CD8-positive, alpha-beta memory T cell (primary cell): ENCODE results near the gene ITPR2. TPM values are rescaled to one million over a fixed set of nuclear protein-coding genes. Genes with fewer than 3 reads are reported as not detected.

Experiments
- CTCF ChIA-PET: fragments of 350-600 bp; sonication (Branson Sonifier 250); formaldehyde crosslinking; loops from one replicate; lab custom pipeline; 2021; ENCODE audit warnings: antibody characterized with exemption; lab: Charles Lee
- POLR2A ChIA-PET: fragments of 350-600 bp; sonication (Branson Sonifier 250); formaldehyde crosslinking; loops from one replicate; lab custom pipeline; 2021; ENCODE audit warnings: antibody characterized with exemption; lab: Charles Lee
- DNase-seq, 5 donors: peaks; one replicate each; pipeline versions ENCODE4 v3.0.0 to v3.0.0-alpha.2; 2020 to 2022; ENCODE audit warnings: mixed read lengths in 1 of 5
- H3K27ac ChIP-seq: one replicate; pipeline ENCODE4 v1.7.0; 2013; ENCODE audit warnings: low read depth, mild to moderate bottlenecking, low read length, moderate library complexity
- H3K27me3 ChIP-seq: 2 replicates; pipeline ENCODE4 v1.7.0; 2013; ENCODE audit warnings: low read length, mild to moderate bottlenecking; ENCODE audit not compliant: insufficient read depth, poor library complexity, severe bottlenecking
- H3K36me3 ChIP-seq: 2 replicates; pipeline ENCODE4 v1.7.0; 2013; ENCODE audit warnings: mild to moderate bottlenecking, low read length, moderate library complexity; ENCODE audit not compliant: insufficient read depth
- H3K4me1 ChIP-seq: 2 replicates; pipeline ENCODE4 v1.7.0; 2013; ENCODE audit warnings: mild to moderate bottlenecking, low read length, moderate library complexity; ENCODE audit not compliant: insufficient read depth
- H3K4me3 ChIP-seq: 2 replicates; pipeline ENCODE4 v1.7.0; 2013; ENCODE audit warnings: mild to moderate bottlenecking, low read length
- H3K9me3 ChIP-seq: 2 replicates; pipeline ENCODE4 v1.7.0; 2013; ENCODE audit warnings: mild to moderate bottlenecking, low read length
- H3K27ac Mint-ChIP-seq, 8 donors: one replicate each; pipeline ENCODE4 v1.8.0; 2020 to 2021; ENCODE audit warnings: mixed read lengths in 8 of 8, mild to moderate bottlenecking in 6 of 8, inconsistent platforms in 3 of 8, moderate library complexity in 3 of 8
- H3K27me3 Mint-ChIP-seq, 2 donors: one replicate each; pipeline ENCODE4 v1.8.0; 2020 to 2021; ENCODE audit warnings: mixed read lengths in 2 of 2, mild to moderate bottlenecking in 1 of 2, moderate library complexity in 1 of 2
- H3K36me3 Mint-ChIP-seq, 3 donors: one replicate each; pipeline ENCODE4 v1.8.0; 2020 to 2021; ENCODE audit warnings: mixed read lengths in 3 of 3, inconsistent platforms in 1 of 3, mild to moderate bottlenecking in 1 of 3
- H3K4me1 Mint-ChIP-seq, 3 donors: one replicate each; pipeline ENCODE4 v1.8.0; 2020 to 2021; ENCODE audit warnings: mixed read lengths in 3 of 3, inconsistent platforms in 1 of 3, mild to moderate bottlenecking in 1 of 3
- H3K4me3 Mint-ChIP-seq, 7 donors: one replicate each; pipeline ENCODE4 v1.8.0; 2020 to 2021; ENCODE audit warnings: mixed read lengths in 7 of 7, mild to moderate bottlenecking in 6 of 7, moderate library complexity in 4 of 7, inconsistent platforms in 2 of 7
- H3K9me3 Mint-ChIP-seq, 5 donors: one replicate each; pipeline ENCODE4 v1.8.0; 2020 to 2022; ENCODE audit warnings: mixed read lengths in 5 of 5, mild to moderate bottlenecking in 3 of 5, moderate library complexity in 2 of 5, inconsistent platforms in 1 of 5
- polyA plus RNA-seq: library from polyadenylated mRNA; unstranded; fragments of 300-500 nt; fragmentation: Illumina TruSeq; gene quantifications from one replicate; pipeline ENCODE4 v1.2.3, GENCODE V29; 2021
- total RNA-seq, 2 experiments: library from RNA; stranded (reverse); gene quantifications; one replicate each; pipeline ENCODE4 v1.2.3, GENCODE V29; 2021

ITPR2 gene
- total and polyA plus RNA-seq, 3 experiments from 2014 or later: 13.0 to 29.4 (median 24.0) TPM

- Mint-ChIP-seq H3K27ac (no peak overlapping the region), H3K4me1 (no peaks in the 10 kb centered on the region), H3K36me3 (peaks cover 27 to 55% (median 44%) of the 10 kb centered on the region in 3 donors), H3K27me3 (no peaks in the 10 kb centered on the region), H3K4me3 (no peak overlapping the region), H3K9me3 (peaks cover 0 to 3% (median 0%) of the 10 kb centered on the region in 5 donors)
- Histone ChIP-seq H3K4me3 (no peak overlapping the region), H3K9me3 (no peaks in the 10 kb centered on the region), H3K36me3 (peaks cover 4% of the 10 kb centered on the region), H3K27me3 (no peaks in the 10 kb centered on the region), H3K4me1 (no peaks in the 10 kb centered on the region), H3K27ac (no peak overlapping the region)
- DNase-seq: no peak
- CTCF ChIA-PET: no interaction called here
- POLR2A ChIA-PET: no interaction called here
Observed at GRCh38 chr12:26341491-26341890, 491.5 kb downstream of the ITPR2 start.

- ChIA-PET CTCF (no interaction called here), POLR2A (no interaction called here)
- Mint-ChIP-seq H3K27me3 (no peaks in the 10 kb centered on the region), H3K9me3 (peaks cover 0 to 9% (median 0%) of the 10 kb centered on the region in 5 donors), H3K4me3 (no peak overlapping the region), H3K4me1 (no peaks in the 10 kb centered on the region), H3K27ac (no peak overlapping the region), H3K36me3 (peaks cover 27 to 61% (median 50%) of the 10 kb centered on the region in 3 donors)
- no peak for DNase-seq
- Histone ChIP-seq H3K27me3 (no peaks in the 10 kb centered on the region), H3K27ac (no peak overlapping the region), H3K4me1 (no peaks in the 10 kb centered on the region), H3K36me3 (peaks cover 4% of the 10 kb centered on the region), H3K9me3 (no peaks in the 10 kb centered on the region), H3K4me3 (no peak overlapping the region)
Observed at GRCh38 chr12:26340649-26341048, 492.3 kb downstream of the ITPR2 start.

DNA sequence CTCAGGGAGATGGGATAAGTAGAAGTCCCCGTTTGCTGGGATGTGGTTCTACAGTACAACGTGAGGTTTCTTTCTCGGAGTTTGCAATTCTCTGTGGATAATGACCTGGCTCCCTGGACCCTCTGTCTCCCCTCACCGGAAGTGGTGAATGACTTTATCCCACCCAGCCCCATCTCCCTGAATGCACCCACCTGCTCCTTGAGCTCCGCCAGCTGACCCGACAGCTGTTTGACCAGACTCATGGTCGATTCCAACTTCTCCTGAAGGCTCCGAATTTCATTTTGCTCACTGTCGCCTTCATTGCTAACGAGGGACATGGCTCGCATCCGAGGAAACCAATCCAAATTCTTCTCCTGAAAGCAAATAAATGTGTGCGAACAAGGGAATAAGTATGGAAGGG is 493.0 kb downstream of the ITPR2 start:
- Mint-ChIP-seq H3K9me3 (peaks cover 0 to 13% (median 3%) of the 10 kb centered on the region in 5 donors), H3K4me3 (no peak overlapping the region), H3K36me3 (peaks cover 27 to 68% (median 52%) of the 10 kb centered on the region in 3 donors), H3K27ac (no peak overlapping the region), H3K4me1 (no peaks in the 10 kb centered on the region), H3K27me3 (no peaks in the 10 kb centered on the region)
- no peak for DNase-seq
- no peak overlapping the region for H3K27ac ChIP-seq
- no peaks in the 10 kb centered on the region for H3K9me3 ChIP-seq
- ChIA-PET CTCF (no interaction called here), POLR2A (no interaction called here)
- H3K27me3 ChIP-seq: no peaks in the 10 kb centered on the region
- peaks cover 4% of the 10 kb centered on the region for H3K36me3 ChIP-seq
- no peaks in the 10 kb centered on the region for H3K4me1 ChIP-seq
- H3K4me3 ChIP-seq: no peak overlapping the region

- H3K27ac ChIP-seq: no peak overlapping the region
- POLR2A ChIA-PET: no interaction called here
- peaks cover 4% of the 10 kb centered on the region for H3K36me3 ChIP-seq
- Mint-ChIP-seq H3K4me1 (no peaks in the 10 kb centered on the region), H3K9me3 (peaks cover 11 to 16% (median 13%) of the 10 kb centered on the region in 5 donors), H3K4me3 (no peak overlapping the region), H3K36me3 (peaks cover 27 to 66% (median 52%) of the 10 kb centered on the region in 3 donors), H3K27me3 (no peaks in the 10 kb centered on the region), H3K27ac (no peak overlapping the region)
- H3K9me3 ChIP-seq: no peaks in the 10 kb centered on the region
- no peak for DNase-seq
- H3K4me1 ChIP-seq: no peaks in the 10 kb centered on the region
- CTCF ChIA-PET: no interaction called here
- H3K4me3 ChIP-seq: no peak overlapping the region
- no peaks in the 10 kb centered on the region for H3K27me3 ChIP-seq
Observed at GRCh38 chr12:26338586-26339572, 494.1 kb downstream of the ITPR2 start.

DNA sequence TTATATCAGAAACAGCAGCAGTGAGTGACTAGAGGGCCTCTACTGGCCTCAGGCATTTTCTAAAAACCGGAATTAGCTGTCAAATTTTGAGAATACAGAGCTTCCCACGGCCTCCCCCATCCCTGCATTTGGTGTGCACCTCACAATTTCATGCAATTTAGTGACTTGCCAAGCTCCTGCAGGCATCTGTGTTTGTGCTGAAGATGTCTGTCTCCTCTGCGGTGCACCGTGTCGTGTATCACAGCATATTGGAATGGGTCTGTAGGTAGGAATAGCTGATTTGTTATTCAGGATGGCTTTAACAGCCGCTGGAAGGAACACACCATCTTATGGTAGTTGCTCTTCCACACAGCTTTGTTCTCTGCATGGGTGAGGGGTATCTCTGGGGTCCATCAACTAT is 497.3 kb downstream of the ITPR2 start:
- ChIA-PET CTCF (no interaction called here), POLR2A (no interaction called here)
- no peaks in the 10 kb centered on the region for H3K27me3 Mint-ChIP-seq
- H3K4me1 Mint-ChIP-seq: no peaks in the 10 kb centered on the region
- H3K4me3 Mint-ChIP-seq: no peak overlapping the region
- H3K27ac Mint-ChIP-seq: no peak overlapping the region
- Histone ChIP-seq H3K27ac (no peak overlapping the region), H3K36me3 (peaks cover 4% of the 10 kb centered on the region), H3K27me3 (no peaks in the 10 kb centered on the region), H3K4me1 (no peaks in the 10 kb centered on the region), H3K9me3 (no peaks in the 10 kb centered on the region), H3K4me3 (no peak overlapping the region)
- no peak for DNase-seq
- H3K36me3 Mint-ChIP-seq: peaks cover 20 to 51% (median 38%) of the 10 kb centered on the region in 3 donors
- peaks cover 15 to 35% (median 32%) of the 10 kb centered on the region in 5 donors for H3K9me3 Mint-ChIP-seq

DNA sequence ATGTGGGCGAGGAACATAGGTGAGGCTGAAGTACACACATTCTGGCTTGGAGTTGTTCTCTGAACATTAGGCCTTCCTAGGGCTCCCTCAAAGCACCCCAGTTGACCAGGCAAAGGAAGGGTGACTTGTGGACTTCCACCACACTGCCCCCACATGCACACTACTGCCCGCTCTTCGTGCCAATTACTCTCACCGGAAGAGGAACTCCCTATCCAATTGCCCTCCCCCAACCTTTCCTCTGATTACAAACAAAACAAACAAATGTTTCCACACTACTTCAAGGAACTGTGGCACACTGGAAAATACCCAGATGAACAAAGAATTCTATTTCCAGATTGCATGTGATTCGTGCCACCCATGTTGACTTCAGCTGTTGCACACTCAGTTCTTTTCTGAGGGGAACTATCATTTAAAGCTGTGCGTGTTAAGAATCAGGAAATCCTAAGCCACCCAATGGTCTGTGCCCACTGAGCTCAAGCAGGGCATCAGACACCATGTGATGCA is 498.3 kb downstream of the ITPR2 start:
- Mint-ChIP-seq H3K27ac (no peak overlapping the region), H3K36me3 (peaks cover 15 to 42% (median 29%) of the 10 kb centered on the region in 3 donors), H3K27me3 (no peaks in the 10 kb centered on the region), H3K4me1 (no peaks in the 10 kb centered on the region), H3K4me3 (no peak overlapping the region), H3K9me3 (peaks cover 15 to 35% (median 32%) of the 10 kb centered on the region in 5 donors)
- no peak for DNase-seq
- Histone ChIP-seq H3K27ac (no peak overlapping the region), H3K27me3 (no peaks in the 10 kb centered on the region), H3K9me3 (no peaks in the 10 kb centered on the region), H3K4me3 (no peak overlapping the region), H3K36me3 (peaks cover 4% of the 10 kb centered on the region), H3K4me1 (no peaks in the 10 kb centered on the region)
- POLR2A ChIA-PET: no interaction called here
- CTCF ChIA-PET: no interaction called here

GRCh38 chr12:26331960-26332359 is 501.0 kb downstream of the ITPR2 start:
- Mint-ChIP-seq H3K36me3 (peaks cover 1 to 18% (median 8%) of the 10 kb centered on the region in 3 donors), H3K4me1 (no peaks in the 10 kb centered on the region), H3K9me3 (peaks cover 15 to 39% (median 38%) of the 10 kb centered on the region in 5 donors), H3K27me3 (no peaks in the 10 kb centered on the region), H3K4me3 (no peak overlapping the region), H3K27ac (no peak overlapping the region)
- Histone ChIP-seq H3K27ac (no peak overlapping the region), H3K9me3 (no peaks in the 10 kb centered on the region), H3K27me3 (no peaks in the 10 kb centered on the region), H3K4me1 (no peaks in the 10 kb centered on the region), H3K4me3 (no peak overlapping the region), H3K36me3 (no peaks in the 10 kb centered on the region)
- no peak for DNase-seq
- CTCF ChIA-PET: no interaction called here
- POLR2A ChIA-PET: no interaction called here

DNA sequence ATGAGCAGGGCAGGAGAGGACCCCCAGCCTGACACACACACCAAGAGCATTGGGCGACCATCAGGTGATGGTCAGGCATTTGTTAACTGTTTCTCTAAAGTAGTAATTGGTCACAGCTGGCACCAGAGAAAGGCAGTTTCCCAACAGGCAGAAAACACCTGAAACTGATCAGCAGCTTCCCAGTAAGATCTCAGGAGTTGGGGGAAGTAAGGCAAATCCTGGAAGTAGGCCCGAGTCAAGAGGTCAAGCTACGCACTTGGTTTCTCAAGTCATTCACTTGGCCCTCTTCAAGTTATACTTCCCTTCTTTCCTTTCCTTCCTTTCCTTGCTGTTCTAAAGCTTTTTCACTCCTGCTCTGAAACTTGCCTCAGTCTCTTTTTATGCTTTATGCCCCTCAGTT is 501.9 kb downstream of the ITPR2 start:
- no peak for DNase-seq
- H3K36me3 Mint-ChIP-seq: peaks cover 1 to 12% (median 6%) of the 10 kb centered on the region in 3 donors
- H3K27me3 Mint-ChIP-seq: peaks cover 0 to 2% of the 10 kb centered on the region in 2 donors
- H3K4me1 Mint-ChIP-seq: no peaks in the 10 kb centered on the region
- no peak overlapping the region for H3K27ac Mint-ChIP-seq
- peaks cover 15 to 40% (median 38%) of the 10 kb centered on the region in 5 donors for H3K9me3 Mint-ChIP-seq
- no peaks in the 10 kb centered on the region for H3K9me3 ChIP-seq
- no peaks in the 10 kb centered on the region for H3K27me3 ChIP-seq
- H3K4me3 Mint-ChIP-seq: no peak overlapping the region
- POLR2A ChIA-PET: no interaction called here
- no peak overlapping the region for H3K4me3 ChIP-seq
- CTCF ChIA-PET: no interaction called here
- no peaks in the 10 kb centered on the region for H3K36me3 ChIP-seq
- no peak overlapping the region for H3K27ac ChIP-seq
- H3K4me1 ChIP-seq: no peaks in the 10 kb centered on the region
